Lower lobe of right lung (tissue), 2 donors: ENCODE measurements around the gene RBFOX1. TPM values are rescaled to one million over a fixed set of nuclear protein-coding genes. Genes with fewer than 3 reads are reported as not detected.

Experiments used
- ATAC-seq, 2 donors: fragments of 200-7000 bp; cut with Tn5 transposase; one replicate each; pipeline ENCODE4 v1.9.1; 2020 to 2022; ENCODE audit warnings: mild to moderate bottlenecking in 2 of 2, moderate library complexity in 2 of 2
- DNase-seq: peaks from one replicate; pipeline ENCODE4 v3.0.0-alpha.2; 2020
- H3K27ac ChIP-seq: fragments of 200-600 bp; one replicate; pipeline ENCODE4 v1.8.0; 2022
- H3K27me3 ChIP-seq: fragments of 200-600 bp; one replicate; pipeline ENCODE4 v1.8.0; 2022; ENCODE audit warnings: low read depth
- H3K36me3 ChIP-seq: fragments of 200-600 bp; one replicate; pipeline ENCODE4 v1.8.0; 2022; ENCODE audit warnings: mild to moderate bottlenecking
- H3K4me1 ChIP-seq: fragments of 200-600 bp; one replicate; pipeline ENCODE4 v1.8.0; 2022
- H3K4me3 ChIP-seq: fragments of 200-600 bp; one replicate; pipeline ENCODE4 v1.8.0; 2022; ENCODE audit warnings: mild to moderate bottlenecking
- H3K9me3 ChIP-seq: fragments of 200-600 bp; one replicate; pipeline ENCODE4 v1.8.0; 2022
- CTCF ChIP-seq: fragments of 200-600 bp; IDR thresholded peaks from one replicate; pipeline ENCODE4 v1.8.0; 2022; ENCODE audit warnings: antibody characterized with exemption, mild to moderate bottlenecking
- intact Hi-C: fragments of 100-400 bp; cut with DNase I; formaldehyde crosslinking; loops from one replicate; pipeline ENCODE4 v1.11.0; 2022
- total RNA-seq: library from RNA; stranded (reverse); fragmentation: NEBNext Ultra II Directional; extraction: Animal tissue kit (Norgen Biotek cat#: 25700); gene quantifications from one replicate; pipeline ENCODE4 v1.2.1, GENCODE V29; 2021
- donor health status: DM: no; HTN: yes; CAD: no; lungs with severe emphysema.

The RBFOX1 gene
- total RNA-seq, 1 donor from 2014 or later, result not detected

- Histone ChIP-seq H3K4me1 (no peaks in the 10 kb centered on the region), H3K27ac (no peak overlapping the region), H3K4me3 (no peak overlapping the region), H3K36me3 (no peaks in the 10 kb centered on the region), H3K27me3 (no peaks in the 10 kb centered on the region), H3K9me3 (no peaks in the 10 kb centered on the region)
- no peak for ATAC-seq
- TF ChIP-seq CTCF, result no peak
- no peak for DNase-seq
- intact Hi-C loops, result no loop called here
Measured at GRCh38 chr16:7624871-7625766, 292.5 kb downstream of the RBFOX1 start.

DNA sequence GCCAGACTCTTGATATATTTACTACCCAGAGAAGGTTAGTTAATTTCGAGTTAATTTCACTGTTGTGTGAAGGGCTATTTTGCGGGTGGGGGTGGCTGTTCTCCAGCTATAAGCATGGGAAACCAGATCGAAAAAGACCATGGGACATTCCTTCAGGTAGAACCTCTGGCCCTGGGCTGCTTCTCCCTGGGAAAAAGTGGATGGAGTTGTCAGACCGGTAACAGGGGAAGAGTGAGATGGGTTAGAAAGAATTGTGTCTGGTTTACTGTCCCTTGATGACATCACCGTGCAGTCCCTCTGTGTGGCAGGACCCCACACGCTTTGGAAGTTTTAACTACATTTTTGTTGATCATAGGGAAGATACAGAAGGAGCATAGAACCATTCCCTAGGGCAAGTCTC, 296.3 kb downstream of the RBFOX1 start:
- no peaks in the 10 kb centered on the region for H3K9me3 ChIP-seq
- no peak for ATAC-seq
- intact Hi-C loops, result no loop called here
- DNase-seq, result no peak
- TF ChIP-seq CTCF, result no peak
- no peaks in the 10 kb centered on the region for H3K4me1 ChIP-seq
- H3K4me3 ChIP-seq, result no peak overlapping the region
- no peaks in the 10 kb centered on the region for H3K27me3 ChIP-seq
- H3K36me3 ChIP-seq, result no peaks in the 10 kb centered on the region
- no peak overlapping the region for H3K27ac ChIP-seq

DNA sequence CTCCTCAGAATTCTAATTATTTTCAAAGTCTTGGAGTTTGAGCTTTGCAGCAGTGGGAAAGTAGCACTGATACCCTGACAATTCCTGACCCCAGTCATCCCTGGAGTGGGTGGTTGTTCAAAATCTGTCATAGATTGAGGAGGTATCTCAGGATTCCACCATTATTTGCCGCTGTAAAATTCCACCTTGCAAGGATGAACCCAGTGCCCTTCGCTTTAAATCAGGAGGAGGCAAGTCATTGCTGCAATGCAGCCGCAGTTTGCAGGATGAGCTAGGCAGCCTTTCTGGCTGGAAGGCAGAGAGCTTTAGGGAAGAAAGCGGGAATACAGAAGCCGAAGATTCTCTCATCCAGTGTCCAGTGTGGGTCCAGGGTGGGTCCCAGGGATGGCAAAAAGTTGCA, 296.9 kb downstream of the RBFOX1 start:
- no peaks in the 10 kb centered on the region for H3K36me3 ChIP-seq
- H3K9me3 ChIP-seq, result no peaks in the 10 kb centered on the region
- intact Hi-C loops, result no loop called here
- H3K4me3 ChIP-seq, result no peak overlapping the region
- no peaks in the 10 kb centered on the region for H3K27me3 ChIP-seq
- TF ChIP-seq CTCF, result no peak
- no peak for DNase-seq
- H3K27ac ChIP-seq, result no peak overlapping the region
- ATAC-seq, result no peak
- no peaks in the 10 kb centered on the region for H3K4me1 ChIP-seq

DNA sequence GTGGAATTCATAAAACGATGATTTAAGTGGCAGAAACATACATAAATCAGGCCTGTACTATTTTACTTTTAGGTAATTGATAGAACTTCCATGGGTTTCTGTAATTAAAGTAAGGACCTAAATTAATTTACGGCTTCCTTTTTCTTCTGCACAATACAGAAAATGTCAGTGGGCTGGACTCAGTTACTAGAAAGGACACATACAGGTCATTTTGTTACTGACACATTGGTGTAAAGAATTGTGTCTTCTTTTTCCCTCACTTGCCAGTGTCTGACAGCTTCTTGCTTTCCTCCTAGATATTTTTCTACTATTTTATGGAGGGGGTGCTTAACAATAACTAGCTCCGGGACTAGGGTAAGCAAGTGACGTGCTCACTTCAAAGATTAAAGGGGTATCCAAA, 304.8 kb downstream of the RBFOX1 start:
- no peak for ATAC-seq
- no peaks in the 10 kb centered on the region for H3K27me3 ChIP-seq
- no peak for DNase-seq
- H3K27ac ChIP-seq, result no peak overlapping the region
- H3K36me3 ChIP-seq, result no peaks in the 10 kb centered on the region
- H3K4me3 ChIP-seq, result no peak overlapping the region
- H3K9me3 ChIP-seq, result no peaks in the 10 kb centered on the region
- intact Hi-C loops, result no loop called here
- TF ChIP-seq CTCF, result no peak
- no peaks in the 10 kb centered on the region for H3K4me1 ChIP-seq

GRCh38 chr16:7638306-7638705, 305.7 kb downstream of the RBFOX1 start:
- Histone ChIP-seq H3K36me3 (no peaks in the 10 kb centered on the region), H3K4me1 (no peaks in the 10 kb centered on the region), H3K27me3 (no peaks in the 10 kb centered on the region), H3K4me3 (no peak overlapping the region), H3K27ac (no peak overlapping the region), H3K9me3 (no peaks in the 10 kb centered on the region)
- intact Hi-C loops, result no loop called here
- ATAC-seq, result no peak
- TF ChIP-seq CTCF, result no peak
- DNase-seq, result no peak
